GM10248 (cell line): ENCODE data around the gene SDK1.

Experiments
- CTCF ChIA-PET: fragments of 300-600 bp; sonication (Branson Sonifier 250); formaldehyde crosslinking; extraction: SDS; loops from one replicate; lab custom pipeline; 2021; ENCODE audit warnings: antibody characterized with exemption; lab: Yijun Ruan, JAX
- POLR2A ChIA-PET: fragments of 350-650 bp; sonication (Branson Sonifier 250); formaldehyde crosslinking; extraction: SDS; loops from one replicate; lab custom pipeline; 2020; ENCODE audit warnings: antibody characterized with exemption; lab: Yijun Ruan, JAX
- DNase-seq: peaks from one replicate; pipeline ENCODE4 v3.0.0; 2012; ENCODE audit errors: extremely low spot score
- TF ChIP-seq, protein P1 (sequence below): IDR thresholded peaks from 2 replicates; pipeline ENCODE4 v1.5.1; 2012; ENCODE audit warnings: mild to moderate bottlenecking, low read depth; ENCODE audit errors: extremely low read depth, missing control alignments, control extremely low read depth

The SDK1 gene

DNA sequence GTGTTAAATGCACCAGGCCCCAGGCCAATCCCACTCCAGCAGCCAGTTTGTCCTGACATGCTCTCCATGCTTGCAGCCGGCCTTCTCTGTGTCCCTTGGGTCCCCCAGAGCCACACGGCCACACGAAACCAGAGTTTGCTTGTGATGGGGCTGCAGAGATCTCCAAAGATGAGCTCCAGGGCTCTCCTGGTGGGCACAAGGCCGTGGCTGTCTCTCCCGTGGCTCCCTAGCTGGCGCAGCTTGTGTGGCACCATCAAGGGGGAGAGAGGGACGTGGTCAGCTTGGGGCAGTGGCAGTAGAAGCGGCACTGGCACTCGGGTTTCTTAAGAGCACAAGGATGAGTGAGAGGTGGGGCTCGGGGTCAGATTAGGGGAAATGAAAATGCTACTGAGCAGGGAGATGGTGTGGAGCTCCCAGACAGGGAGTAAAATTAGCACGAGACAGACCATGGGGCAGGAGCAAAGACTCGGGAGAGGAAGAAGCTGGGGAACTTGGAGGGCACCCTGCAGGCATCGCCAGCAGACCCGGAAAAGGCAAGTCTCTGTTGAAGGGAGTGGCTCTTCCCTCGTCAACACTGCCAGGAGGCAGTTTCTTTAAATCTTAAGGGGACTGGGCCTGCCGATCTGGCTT, 808.5 kb downstream of the SDK1 start:
- ChIA-PET CTCF (interaction anchor here (1.1 kb wide), 1 partner anchor 14 kb away, joined by 3 read pairs; no protein-coding TSS in a partner anchor), POLR2A (no interaction called here)
- TF ChIP-seq, protein P1, sequence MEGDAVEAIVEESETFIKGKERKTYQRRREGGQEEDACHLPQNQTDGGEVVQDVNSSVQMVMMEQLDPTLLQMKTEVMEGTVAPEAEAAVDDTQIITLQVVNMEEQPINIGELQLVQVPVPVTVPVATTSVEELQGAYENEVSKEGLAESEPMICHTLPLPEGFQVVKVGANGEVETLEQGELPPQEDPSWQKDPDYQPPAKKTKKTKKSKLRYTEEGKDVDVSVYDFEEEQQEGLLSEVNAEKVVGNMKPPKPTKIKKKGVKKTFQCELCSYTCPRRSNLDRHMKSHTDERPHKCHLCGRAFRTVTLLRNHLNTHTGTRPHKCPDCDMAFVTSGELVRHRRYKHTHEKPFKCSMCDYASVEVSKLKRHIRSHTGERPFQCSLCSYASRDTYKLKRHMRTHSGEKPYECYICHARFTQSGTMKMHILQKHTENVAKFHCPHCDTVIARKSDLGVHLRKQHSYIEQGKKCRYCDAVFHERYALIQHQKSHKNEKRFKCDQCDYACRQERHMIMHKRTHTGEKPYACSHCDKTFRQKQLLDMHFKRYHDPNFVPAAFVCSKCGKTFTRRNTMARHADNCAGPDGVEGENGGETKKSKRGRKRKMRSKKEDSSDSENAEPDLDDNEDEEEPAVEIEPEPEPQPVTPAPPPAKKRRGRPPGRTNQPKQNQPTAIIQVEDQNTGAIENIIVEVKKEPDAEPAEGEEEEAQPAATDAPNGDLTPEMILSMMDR = no peak
- DNase-seq = no peak

DNA sequence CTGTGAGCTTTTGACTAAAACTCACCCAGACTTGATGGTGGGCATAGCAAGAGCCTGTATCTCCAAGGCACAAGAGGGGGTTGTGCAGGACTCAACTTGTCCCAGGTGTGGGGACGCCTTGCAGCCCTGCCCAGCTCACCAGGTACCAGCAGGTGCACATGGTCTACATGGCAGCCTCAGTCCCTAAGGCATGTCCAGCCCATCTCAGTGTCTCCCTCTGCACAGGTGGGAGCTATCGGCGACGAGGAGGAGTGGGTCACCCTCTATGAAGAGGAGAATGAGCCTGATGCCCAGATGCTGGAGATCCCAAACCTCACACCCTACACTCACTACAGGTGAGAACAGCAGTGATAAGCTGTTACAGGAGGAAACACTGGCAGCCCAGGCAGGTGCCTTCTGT, 809.4 kb downstream of the SDK1 start:
- no peak for DNase-seq
- ChIA-PET POLR2A (no interaction called here), CTCF (no interaction called here)
- TF ChIP-seq, protein P1 = no peak

DNA sequence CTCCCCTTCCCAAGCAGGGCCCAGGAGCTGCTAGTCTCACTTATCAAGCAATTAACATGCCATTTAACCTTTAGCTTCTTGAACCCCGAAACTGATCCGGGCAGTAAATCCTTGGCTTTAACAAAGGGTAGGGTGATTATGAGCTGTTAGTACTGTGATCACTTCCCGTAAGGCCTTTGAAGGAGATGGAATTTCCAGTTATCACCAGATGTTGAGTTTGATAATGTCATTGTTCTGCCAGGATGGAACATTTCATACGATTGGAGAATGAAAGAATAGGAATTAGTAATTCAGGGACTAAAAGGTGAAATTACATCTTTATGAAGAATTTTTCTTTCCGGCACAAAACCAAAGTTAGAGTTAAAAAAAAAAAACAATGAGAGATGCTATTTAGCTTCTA, 810.1 kb downstream of the SDK1 start:
- no peak for DNase-seq
- CTCF ChIA-PET = no interaction called here
- POLR2A ChIA-PET = no interaction called here
- TF ChIP-seq, protein P1 = no peak

DNA sequence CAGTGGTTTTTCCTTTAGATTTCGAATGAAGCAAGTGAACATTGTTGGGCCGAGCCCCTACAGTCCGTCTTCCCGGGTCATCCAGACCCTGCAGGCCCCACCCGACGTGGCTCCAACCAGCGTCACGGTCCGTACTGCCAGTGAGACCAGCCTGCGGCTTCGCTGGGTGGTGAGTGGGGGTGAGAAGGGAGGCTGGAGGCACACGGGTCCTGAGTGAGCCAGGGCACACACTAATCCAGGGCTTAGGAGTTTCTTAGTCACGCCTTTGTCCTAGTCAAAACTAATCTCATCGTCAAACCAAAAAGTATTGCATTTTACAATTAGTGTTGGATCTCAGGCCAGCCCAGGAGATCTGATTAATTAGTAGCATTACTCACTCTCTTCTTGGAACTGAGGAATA, 812.2 kb downstream of the SDK1 start:
- ChIA-PET CTCF (no interaction called here), POLR2A (no interaction called here)
- DNase-seq = no peak
- TF ChIP-seq, protein P1 = no peak

DNA sequence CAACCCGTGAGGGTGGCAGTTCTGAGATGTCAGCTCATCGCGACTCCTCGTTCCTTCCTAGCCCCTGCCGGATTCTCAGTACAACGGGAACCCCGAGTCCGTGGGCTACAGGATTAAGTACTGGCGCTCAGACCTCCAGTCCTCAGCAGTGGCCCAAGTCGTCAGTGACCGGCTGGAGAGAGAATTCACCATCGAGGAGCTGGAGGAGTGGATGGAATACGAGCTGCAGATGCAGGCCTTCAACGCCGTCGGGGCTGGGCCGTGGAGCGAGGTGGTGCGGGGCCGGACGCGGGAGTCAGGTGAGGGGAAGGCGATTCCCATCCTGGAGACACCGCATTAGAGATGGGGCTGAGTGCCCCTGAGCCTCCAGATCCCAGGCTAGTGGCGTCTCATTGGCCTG, 812.9 kb downstream of the SDK1 start:
- POLR2A ChIA-PET = no interaction called here
- CTCF ChIA-PET = no interaction called here
- TF ChIP-seq, protein P1 = no peak
- DNase-seq = no peak

DNA sequence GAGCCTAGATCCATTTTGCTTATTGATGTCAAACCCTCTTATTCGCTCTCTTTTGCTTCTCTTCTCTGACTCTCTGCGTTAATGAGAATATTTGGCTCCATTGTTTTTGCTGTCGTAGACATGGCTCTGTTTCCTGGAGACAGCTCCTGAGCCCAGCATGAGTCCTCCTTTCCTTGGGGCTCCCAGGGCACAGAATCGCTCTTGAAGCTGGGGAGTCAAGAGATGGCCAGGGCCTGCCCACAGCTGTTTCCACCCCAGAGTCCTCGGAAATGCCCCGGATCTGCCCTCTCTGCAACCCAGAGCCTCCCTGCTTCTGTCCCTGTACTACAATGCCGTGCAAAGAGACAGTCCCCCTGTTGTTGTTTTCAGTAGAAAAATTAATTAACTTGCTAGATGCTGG, 814.4 kb downstream of the SDK1 start:
- no peak for DNase-seq
- ChIA-PET POLR2A (no interaction called here), CTCF (no interaction called here)
- TF ChIP-seq, protein P1 = no peak
